CD14-positive monocyte (primary cell): Measurements from ENCODE around the gene DRD1. TPM values are rescaled to one million over a fixed set of nuclear protein-coding genes. Genes with fewer than 3 reads are reported as not detected.

Experiments
- DNase-seq, 3 donors: peaks; one replicate each; pipeline ENCODE4 v3.0.0-alpha.2; 2011 to 2022
- H2AFZ ChIP-seq: 2 replicates; pipeline ENCODE4 v1.6.0; 2012; ENCODE audit warnings: mild to moderate bottlenecking, low read depth, low read length, inconsistent platforms; ENCODE audit not compliant: insufficient read depth, poor library complexity, severe bottlenecking
- H3K27ac ChIP-seq, 2 donors: 1 replicate in 1 of 2; 2 replicates in 1 of 2; pipeline ENCODE4 v1.5.1; 2012 to 2013; ENCODE audit warnings: low read length in 2 of 2, control low read depth in 1 of 2, inconsistent platforms in 1 of 2, low read depth in 1 of 2, mild to moderate bottlenecking in 1 of 2
- H3K27me3 ChIP-seq, 2 donors: one replicate each; pipeline versions ENCODE4 v1.6.0 to v1.6.1; 2011 to 2013; ENCODE audit warnings: low read length in 2 of 2; ENCODE audit not compliant: control insufficient read depth in 2 of 2, insufficient read depth in 2 of 2
- H3K36me3 ChIP-seq, 2 donors: replicated peaks in 1 of 2; 1 replicate in 1 of 2; 2 replicates in 1 of 2; pipeline versions ENCODE4 v1.5.1 to v1.6.1; 2012 to 2013; ENCODE audit warnings: low read length in 2 of 2, control low read depth in 1 of 2, inconsistent platforms in 1 of 2, mild to moderate bottlenecking in 1 of 2; ENCODE audit not compliant: insufficient read depth in 2 of 2, control insufficient read depth in 1 of 2
- H3K4me1 ChIP-seq, 2 donors: 1 replicate in 1 of 2; 2 replicates in 1 of 2; pipeline versions ENCODE4 v1.5.1 to v1.6.1; 2012 to 2013; ENCODE audit warnings: low read length in 2 of 2, control low read depth in 1 of 2, inconsistent platforms in 1 of 2, mild to moderate bottlenecking in 1 of 2, moderate library complexity in 1 of 2; ENCODE audit not compliant: insufficient read depth in 2 of 2, control insufficient read depth in 1 of 2
- H3K4me2 ChIP-seq: replicated peaks from 2 replicates; pipeline ENCODE3; 2012; ENCODE audit warnings: low read length, moderate library complexity, mild to moderate bottlenecking; ENCODE audit not compliant: poor library complexity, severe bottlenecking; ENCODE audit errors: extremely low read depth
- H3K4me3 ChIP-seq, 3 experiments: fragments of 200-600 bp in 1 of 3; sonication (generic) in 1 of 3; replicated peaks in 1 of 3; 1 replicate in 2 of 3; 2 replicates in 1 of 3; pipeline ENCODE4 v1.5.1; 2011 to 2013; ENCODE audit warnings: low read length in 3 of 3, mild to moderate bottlenecking in 3 of 3, control low read depth in 2 of 3, low read depth in 2 of 3, inconsistent platforms in 1 of 3, moderate library complexity in 1 of 3
- H3K79me2 ChIP-seq: 2 replicates; pipeline ENCODE4 v1.6.0; 2012; ENCODE audit warnings: mild to moderate bottlenecking, control low read depth, inconsistent platforms, low read length, moderate library complexity; ENCODE audit not compliant: insufficient read depth
- H3K9ac ChIP-seq: 2 replicates; pipeline ENCODE4 v1.6.0; 2017; ENCODE audit warnings: low read length, mild to moderate bottlenecking; ENCODE audit not compliant: insufficient read depth, poor library complexity, severe bottlenecking
- H3K9me3 ChIP-seq, 2 donors: replicated peaks in 1 of 2; 1 replicate in 1 of 2; 2 replicates in 1 of 2; pipeline versions ENCODE4 v1.5.1 to v1.6.1; 2012 to 2013; ENCODE audit warnings: low read length in 2 of 2, control low read depth in 1 of 2; ENCODE audit not compliant: control insufficient read depth in 1 of 2, insufficient read depth in 1 of 2
- H4K20me1 ChIP-seq: 2 replicates; pipeline ENCODE4 v1.6.0; 2012; ENCODE audit warnings: mild to moderate bottlenecking, low read length, control low read depth, moderate library complexity; ENCODE audit not compliant: insufficient read depth
- H3K27ac Mint-ChIP-seq, 7 donors: one replicate each; pipeline ENCODE4 v1.8.0; 2020; ENCODE audit warnings: mild to moderate bottlenecking in 7 of 7, mixed read lengths in 7 of 7, moderate library complexity in 6 of 7, inconsistent platforms in 2 of 7
- H3K27me3 Mint-ChIP-seq, 3 donors: one replicate each; pipeline ENCODE4 v1.8.0; 2021 to 2022; ENCODE audit warnings: low read depth in 3 of 3, mild to moderate bottlenecking in 3 of 3, mixed read lengths in 3 of 3, moderate library complexity in 3 of 3, inconsistent platforms in 1 of 3
- H3K36me3 Mint-ChIP-seq, 2 donors: one replicate each; pipeline ENCODE4 v1.8.0; 2020; ENCODE audit warnings: mixed read lengths in 2 of 2, inconsistent platforms in 1 of 2, mild to moderate bottlenecking in 1 of 2
- H3K4me1 Mint-ChIP-seq: one replicate; pipeline ENCODE4 v1.8.0; 2020; ENCODE audit warnings: mild to moderate bottlenecking, mixed read lengths
- H3K4me3 Mint-ChIP-seq, 2 donors: one replicate each; pipeline ENCODE4 v1.8.0; 2020; ENCODE audit warnings: mild to moderate bottlenecking in 2 of 2, mixed read lengths in 2 of 2, moderate library complexity in 1 of 2
- H3K9me3 Mint-ChIP-seq, 7 donors: one replicate each; pipeline ENCODE4 v1.8.0; 2020 to 2022; ENCODE audit warnings: mixed read lengths in 7 of 7, mild to moderate bottlenecking in 6 of 7, moderate library complexity in 6 of 7, inconsistent platforms in 2 of 7
- CTCF ChIP-seq: fragments of 200-600 bp; IDR thresholded peaks from one replicate; pipeline ENCODE4 v1.8.0; 2022; ENCODE audit warnings: antibody characterized with exemption, mild to moderate bottlenecking
- WGBS: methylation state at CpG from one replicate; pipeline ENCODE4 v1.1.5; 2013; ENCODE audit warnings: missing lambda C conversion rate; ENCODE audit not compliant: insufficient coverage; 5-methylcytosine and 5-hydroxymethylcytosine counted together
- intact Hi-C, 2 donors: fragments of 100-400 bp; cut with micrococcal nuclease; formaldehyde crosslinking; loops; one replicate each; pipeline versions ENCODE4 v1.15.0 to v1.15.1; 2023
- polyA plus RNA-seq, 3 donors: library from polyadenylated mRNA; depleted of rRNA in 1 of 3; unstranded in 2 of 3; stranded (reverse) in 1 of 3; fragments of 300-500 nt in 2 of 3; fragments of >200 nt in 1 of 3; fragmentation: Illumina TruSeq in 2 of 3; gene quantifications; 1 replicate in 2 of 3; 2 replicates in 1 of 3; pipeline ENCODE4 v1.2.3, GENCODE V29; 2012 to 2021

The DRD1 gene
- polyA plus RNA-seq, 3 donors = not detected

DNA sequence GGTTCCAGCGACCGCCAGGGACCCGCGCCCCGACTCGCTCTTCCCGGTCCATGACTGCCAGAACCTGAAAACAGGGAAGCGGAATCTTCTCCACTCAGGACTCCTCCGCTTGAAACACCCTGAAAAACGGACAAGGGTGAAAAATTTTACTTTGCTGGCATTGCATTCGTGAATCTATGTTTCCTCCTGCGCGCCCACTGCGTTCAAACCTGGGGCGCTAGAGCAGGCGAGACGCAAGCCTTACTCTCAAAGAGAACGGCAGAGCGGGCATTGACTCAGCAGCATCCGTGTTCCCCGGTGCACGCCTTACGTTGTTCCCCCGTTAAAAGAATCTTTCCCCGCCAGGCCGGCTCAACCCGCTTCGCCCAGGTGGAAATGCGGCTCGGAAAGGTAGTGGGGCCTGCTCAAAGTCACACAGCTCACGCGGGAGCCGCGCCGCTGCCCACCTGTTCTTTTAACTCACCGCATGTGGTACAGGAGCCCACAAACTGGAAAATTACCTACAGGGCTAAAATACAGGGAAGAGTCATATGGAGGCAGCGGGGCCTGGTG, 999 bp upstream of the DRD1 start:
- Histone ChIP-seq H3K4me2 (no peak overlapping the region), H3K4me1 (peaks cover 0 to 4% of the 10 kb centered on the region in 2 donors), H3K9me3 (peaks cover 0 to 5% of the 10 kb centered on the region in 2 donors), H2AFZ (no peak overlapping the region), H3K27me3 (peaks cover 15 to 63% of the 10 kb centered on the region in 2 donors), H3K36me3 (no peaks in the 10 kb centered on the region), H3K79me2 (no peaks in the 10 kb centered on the region), H3K27ac (no peak overlapping the region), H4K20me1 (no peaks in the 10 kb centered on the region), H3K4me3 (no peak overlapping the region), H3K9ac (no peak overlapping the region)
- TF ChIP-seq CTCF = peak; percentile 49
- 23% methylated on average over 35 of the region's 37 CpGs for WGBS
- Mint-ChIP-seq H3K4me3 (peak overlapping the region in 1 of 2 donors; percentile 80), H3K27me3 (peaks cover 49 to 73% (median 55%) of the 10 kb centered on the region in 3 donors), H3K4me1 (peaks cover 3% of the 10 kb centered on the region), H3K36me3 (no peaks in the 10 kb centered on the region), H3K9me3 (peaks cover 0 to 4% (median 0%) of the 10 kb centered on the region in 7 donors), H3K27ac (no peak overlapping the region)
- intact Hi-C loops = loop anchor here in 1 of 2 donors (5.0 kb wide), 1 partner anchor 493 kb away; no protein-coding TSS in a partner anchor
- DNase-seq = no peak

DNA sequence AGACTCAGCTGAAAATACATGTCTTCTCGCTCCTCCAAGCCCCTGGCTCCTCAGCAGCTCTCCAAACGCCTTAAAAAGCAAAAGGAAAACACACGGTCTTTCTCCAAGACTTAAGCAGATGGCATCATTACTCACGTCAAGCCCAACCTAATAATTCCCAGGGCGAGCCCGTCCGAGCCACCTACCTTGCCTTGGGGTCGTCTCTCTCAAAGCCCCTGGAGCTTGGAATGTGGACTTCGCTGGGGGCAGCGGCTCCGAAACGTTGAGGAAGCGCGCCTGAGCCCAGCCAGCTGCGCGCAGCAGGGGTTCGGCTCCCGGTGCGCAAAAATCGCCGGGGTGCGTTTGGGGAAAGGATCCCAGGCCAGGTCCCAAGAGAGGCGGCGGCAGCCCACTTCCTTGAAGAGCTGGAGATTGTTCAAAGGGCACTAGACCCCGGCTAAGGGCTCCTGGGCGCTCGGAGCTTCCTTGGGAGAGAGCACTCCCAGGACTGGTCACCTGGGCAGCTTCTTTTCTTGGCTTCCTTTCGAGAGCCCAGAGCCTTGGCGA, 395 bp downstream of the DRD1 start:
- peaks cover 3% of the 10 kb centered on the region for H3K4me1 Mint-ChIP-seq
- Histone ChIP-seq H3K27ac (no peak overlapping the region), H3K4me3 (no peak overlapping the region), H3K4me1 (peaks cover 0 to 4% of the 10 kb centered on the region in 2 donors), H3K9ac (no peak overlapping the region), H3K9me3 (peaks cover 0 to 5% of the 10 kb centered on the region in 2 donors), H3K4me2 (no peak overlapping the region), H2AFZ (no peak overlapping the region), H3K36me3 (no peaks in the 10 kb centered on the region), H3K79me2 (no peaks in the 10 kb centered on the region), H4K20me1 (no peaks in the 10 kb centered on the region), H3K27me3 (peaks cover 17 to 71% of the 10 kb centered on the region in 2 donors)
- no peak for TF ChIP-seq CTCF
- H3K36me3 Mint-ChIP-seq = no peaks in the 10 kb centered on the region
- no peak for DNase-seq
- H3K27ac Mint-ChIP-seq = no peak overlapping the region
- intact Hi-C loops = loop anchor here in 1 of 2 donors (5.0 kb wide), 1 partner anchor 491 kb away; no protein-coding TSS in a partner anchor
- H3K27me3 Mint-ChIP-seq = peaks cover 43 to 70% (median 57%) of the 10 kb centered on the region in 3 donors
- peaks cover 0 to 4% (median 0%) of the 10 kb centered on the region in 7 donors for H3K9me3 Mint-ChIP-seq
- peak overlapping the region in 1 of 2 donors; percentile 73 for H3K4me3 Mint-ChIP-seq
- 9% methylated on average over 29 of the region's 29 CpGs for WGBS
